ENCODE data around the gene SULT4A1.

The SULT4A1 gene

DNA sequence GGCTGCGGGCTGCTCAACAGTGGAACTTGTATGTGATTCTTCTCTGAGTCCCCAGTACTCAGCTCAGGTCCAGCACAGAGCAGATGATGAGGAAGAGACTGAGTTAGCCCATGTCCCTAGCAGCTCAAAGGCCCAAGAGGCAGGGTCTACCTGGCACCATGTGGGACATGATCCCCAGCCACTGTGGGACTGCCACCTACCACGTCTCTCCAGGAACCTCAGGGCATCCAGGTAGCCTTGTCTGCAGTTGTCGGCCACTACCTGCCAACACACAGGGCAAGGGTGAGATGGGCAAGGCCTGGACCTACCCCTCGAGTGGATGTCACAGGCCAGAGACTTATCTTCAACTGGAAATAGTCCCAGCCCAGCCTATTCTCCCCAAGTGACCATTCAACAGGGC lies 25.1 kb upstream of the SULT4A1 start:
- no peak for DNase-seq (ENCODE audit: low read depth)
- no peak for TF ChIP-seq CTCF (IDR thresholded peaks at IDR 0.05; ENCODE audit: insufficient read depth, low read depth, low read length, missing control alignments)
- H3K4me3 ChIP-seq (ENCODE audit: low read length) = no peak overlapping the region

GRCh38 chr22:43886231-43886630 lies 23.9 kb upstream of the SULT4A1 start:
- DNase-seq (ENCODE audit: low read depth) = no peak
- no peak for TF ChIP-seq CTCF (IDR thresholded peaks at IDR 0.05; ENCODE audit: insufficient read depth, low read depth, low read length, missing control alignments)
- no peak overlapping the region for H3K4me3 ChIP-seq (ENCODE audit: low read length)

GRCh38 chr22:43885786-43886185 lies 23.5 kb upstream of the SULT4A1 start:
- no peak for TF ChIP-seq CTCF (IDR thresholded peaks at IDR 0.05; ENCODE audit: insufficient read depth, low read depth, low read length, missing control alignments)
- no peak overlapping the region for H3K4me3 ChIP-seq (ENCODE audit: low read length)
- no peak for DNase-seq (ENCODE audit: low read depth)

- no peak for TF ChIP-seq CTCF (IDR thresholded peaks at IDR 0.05; ENCODE audit: insufficient read depth, low read depth, low read length, missing control alignments)
- H3K4me3 ChIP-seq (ENCODE audit: low read length) = no peak overlapping the region
- no peak for DNase-seq (ENCODE audit: low read depth)
Measured at GRCh38 chr22:43885319-43885671, 23.0 kb upstream of the SULT4A1 start.

- peak; percentile 81 for TF ChIP-seq CTCF (IDR thresholded peaks at IDR 0.05; ENCODE audit: insufficient read depth, low read depth, low read length, missing control alignments)
- peak; percentile 54 for DNase-seq (ENCODE audit: low read depth)
- no peak overlapping the region for H3K4me3 ChIP-seq (ENCODE audit: low read length)
Measured at GRCh38 chr22:43884600-43885318, 22.4 kb upstream of the SULT4A1 start.

GRCh38 chr22:43883719-43884415 lies 21.6 kb upstream of the SULT4A1 start:
- DNase-seq (ENCODE audit: low read depth) = no peak
- no peak for TF ChIP-seq CTCF (IDR thresholded peaks at IDR 0.05; ENCODE audit: insufficient read depth, low read depth, low read length, missing control alignments)
- H3K4me3 ChIP-seq (ENCODE audit: low read length) = no peak overlapping the region

Measured in epithelial cell of esophagus (primary cell).